SU-DHL-6 (cell line): ENCODE results near the gene DSCAML1.

ENCODE experiments used
- EZH2phosphoT487 ChIP-seq: fragments of 200-600 bp; sonication (generic), shearing (Covaris generic); conservative IDR thresholded peaks from 2 replicates; pipeline ENCODE4 v1.6.1; 2018; ENCODE audit warnings: mild to moderate bottlenecking, antibody characterized with exemption, low read length, moderate library complexity, mixed read lengths
- TF ChIP-seq, protein P1 (sequence below): fragments of 200-600 bp; sonication (generic); IDR thresholded peaks from one replicate; pipeline ENCODE4 v1.5.1; 2017; ENCODE audit warnings: antibody characterized with exemption, mild to moderate bottlenecking, low read length, moderate library complexity; ENCODE audit not compliant: insufficient read depth, poor library complexity, severe bottlenecking

DNA sequence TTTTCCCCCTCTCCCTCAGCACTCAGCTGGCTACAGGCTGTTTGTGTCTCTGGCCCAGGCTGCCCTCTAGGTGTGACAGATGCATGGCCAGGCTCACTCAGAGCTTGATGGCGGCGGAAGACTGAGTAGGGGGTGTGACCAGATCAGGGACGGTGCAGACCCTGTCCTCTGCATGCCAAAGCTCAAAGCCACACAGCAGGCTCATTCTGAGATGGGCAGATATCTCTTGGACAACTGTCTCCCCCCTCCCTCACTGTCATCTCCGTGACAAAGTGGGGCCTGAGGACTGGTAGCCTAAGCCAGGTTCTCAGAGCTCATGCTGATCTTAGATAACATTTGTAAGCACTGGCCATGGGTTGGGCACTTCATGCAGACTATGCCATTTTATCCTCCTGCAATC lies 231.3 kb downstream of the DSCAML1 start:
- TF ChIP-seq, protein P1, sequence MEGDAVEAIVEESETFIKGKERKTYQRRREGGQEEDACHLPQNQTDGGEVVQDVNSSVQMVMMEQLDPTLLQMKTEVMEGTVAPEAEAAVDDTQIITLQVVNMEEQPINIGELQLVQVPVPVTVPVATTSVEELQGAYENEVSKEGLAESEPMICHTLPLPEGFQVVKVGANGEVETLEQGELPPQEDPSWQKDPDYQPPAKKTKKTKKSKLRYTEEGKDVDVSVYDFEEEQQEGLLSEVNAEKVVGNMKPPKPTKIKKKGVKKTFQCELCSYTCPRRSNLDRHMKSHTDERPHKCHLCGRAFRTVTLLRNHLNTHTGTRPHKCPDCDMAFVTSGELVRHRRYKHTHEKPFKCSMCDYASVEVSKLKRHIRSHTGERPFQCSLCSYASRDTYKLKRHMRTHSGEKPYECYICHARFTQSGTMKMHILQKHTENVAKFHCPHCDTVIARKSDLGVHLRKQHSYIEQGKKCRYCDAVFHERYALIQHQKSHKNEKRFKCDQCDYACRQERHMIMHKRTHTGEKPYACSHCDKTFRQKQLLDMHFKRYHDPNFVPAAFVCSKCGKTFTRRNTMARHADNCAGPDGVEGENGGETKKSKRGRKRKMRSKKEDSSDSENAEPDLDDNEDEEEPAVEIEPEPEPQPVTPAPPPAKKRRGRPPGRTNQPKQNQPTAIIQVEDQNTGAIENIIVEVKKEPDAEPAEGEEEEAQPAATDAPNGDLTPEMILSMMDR = no peak
- TF ChIP-seq EZH2phosphoT487 = no peak
